GM19463 (cell line): ENCODE measurements around the gene ALG14.
"Not testable (repeated sequence)": the region's sequence is repeated elsewhere in the genome, so short reads cannot be mapped to it uniquely, and the experiment has no call there.

Source experiments
- ATAC-seq: cut with Tn5 transposase; IDR thresholded peaks from one replicate; pipeline ENCODE4 v1.9.1; 2021; ENCODE audit warnings: mild to moderate bottlenecking, moderate library complexity; ENCODE audit not compliant: unreplicated experiment

The ALG14 gene

DNA sequence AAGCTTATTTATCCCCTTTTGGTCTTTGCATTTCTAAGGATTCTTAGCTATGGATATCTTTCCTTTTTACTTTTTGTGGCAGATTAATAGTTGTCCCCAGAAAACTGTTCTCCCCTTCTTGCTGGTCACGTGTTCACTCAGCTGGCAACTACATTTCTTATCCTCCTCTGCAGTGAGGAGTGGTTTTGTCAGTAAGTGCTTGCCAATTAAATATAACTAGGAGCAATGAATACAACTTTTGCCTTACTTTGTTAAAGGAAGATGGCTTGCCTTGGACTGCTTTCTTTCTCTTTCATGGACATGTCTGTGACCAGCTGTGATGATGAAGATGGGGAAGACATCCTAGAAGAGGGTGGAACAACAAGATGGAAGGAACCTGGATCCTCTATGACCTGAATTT lies 15.6 kb upstream of the ALG14 start:
- ATAC-seq = no peak

DNA sequence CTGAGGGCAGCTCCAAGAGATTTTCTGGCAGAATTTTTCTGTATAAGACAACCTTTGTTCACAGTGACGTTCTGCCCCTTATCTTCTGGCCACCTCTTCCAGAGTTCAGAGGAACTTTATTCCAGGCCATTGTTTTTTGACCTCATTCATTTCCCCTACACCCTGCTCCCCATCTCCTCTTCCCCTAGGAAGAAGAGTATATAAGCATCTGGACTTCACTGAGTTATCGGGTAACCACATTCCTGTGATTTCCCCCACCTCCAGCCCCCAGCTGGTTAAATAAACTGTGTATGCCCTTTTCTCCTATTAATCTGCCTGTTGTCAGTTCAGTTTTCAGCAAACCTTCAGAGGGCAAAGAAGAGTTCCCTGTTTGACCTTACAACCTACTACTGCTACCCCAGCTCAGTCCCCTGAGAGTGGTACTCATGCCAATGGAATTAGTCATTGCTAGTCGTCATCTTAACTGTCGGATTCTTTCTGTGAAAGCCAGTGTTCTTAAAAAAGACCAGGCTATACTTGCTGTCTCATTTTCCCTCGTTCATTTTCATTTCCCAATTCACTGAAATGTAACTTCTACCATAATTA lies 14.3 kb upstream of the ALG14 start:
- ATAC-seq = peak; percentile 59

DNA sequence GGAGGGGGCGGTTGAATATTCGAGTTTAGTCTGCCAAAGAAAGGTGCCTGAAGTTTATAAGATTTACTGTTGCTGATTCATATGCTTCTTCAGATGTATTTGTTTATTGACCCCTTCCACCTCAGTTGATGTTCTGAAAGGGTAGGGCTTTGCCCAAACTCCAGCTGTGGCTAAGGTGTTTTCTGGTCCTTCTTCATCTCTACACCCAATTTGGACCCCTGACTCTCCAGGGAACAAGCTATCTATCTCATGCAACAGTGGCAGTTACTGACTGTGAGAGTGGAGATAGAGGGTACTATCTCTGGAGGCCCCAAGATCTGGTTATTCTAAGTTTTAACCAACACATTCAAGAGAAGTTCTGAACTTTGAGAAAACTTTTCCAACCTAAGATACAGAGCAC lies 12.6 kb upstream of the ALG14 start:
- ATAC-seq = no peak

DNA sequence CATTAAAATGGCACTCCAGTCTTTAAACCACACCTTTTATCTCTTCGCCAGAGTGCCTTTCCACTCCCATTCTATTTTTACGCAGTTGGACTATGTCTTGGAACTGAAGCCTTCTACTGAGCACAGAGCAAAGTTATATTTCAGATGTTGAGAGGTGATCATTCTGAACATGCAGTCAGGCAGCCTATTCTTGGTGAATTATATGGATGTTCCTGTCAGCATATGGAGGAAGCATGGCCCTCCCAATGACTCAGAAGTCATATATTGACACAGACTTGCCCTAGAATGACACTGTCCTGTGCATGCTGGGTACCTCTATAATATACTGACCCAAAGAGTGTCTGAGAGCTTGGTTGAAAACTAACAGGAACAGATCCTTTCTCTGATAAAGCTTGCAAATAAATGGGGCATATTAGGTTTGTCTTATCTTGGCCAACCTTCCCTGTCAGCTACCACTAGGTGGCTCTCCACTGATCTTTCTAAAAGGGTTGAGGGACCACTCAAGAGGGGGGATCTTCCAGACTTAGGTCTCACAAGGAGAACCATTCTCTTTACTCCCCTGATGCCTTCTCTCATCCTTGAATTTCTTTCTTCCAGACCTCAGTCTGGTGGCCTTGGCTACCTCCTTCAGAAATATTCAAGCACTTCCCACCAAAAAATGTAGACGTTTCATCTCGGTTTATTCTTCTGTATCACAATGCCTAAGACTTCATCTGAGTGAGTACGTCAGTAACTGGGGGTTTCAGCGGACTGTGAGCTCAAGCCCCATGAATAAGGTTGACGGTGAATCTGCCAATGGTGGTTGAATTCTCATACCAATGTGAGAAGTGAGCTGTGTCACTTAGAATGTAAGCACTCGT lies 11.8 kb upstream of the ALG14 start:
- peak; percentile 62 for ATAC-seq

DNA sequence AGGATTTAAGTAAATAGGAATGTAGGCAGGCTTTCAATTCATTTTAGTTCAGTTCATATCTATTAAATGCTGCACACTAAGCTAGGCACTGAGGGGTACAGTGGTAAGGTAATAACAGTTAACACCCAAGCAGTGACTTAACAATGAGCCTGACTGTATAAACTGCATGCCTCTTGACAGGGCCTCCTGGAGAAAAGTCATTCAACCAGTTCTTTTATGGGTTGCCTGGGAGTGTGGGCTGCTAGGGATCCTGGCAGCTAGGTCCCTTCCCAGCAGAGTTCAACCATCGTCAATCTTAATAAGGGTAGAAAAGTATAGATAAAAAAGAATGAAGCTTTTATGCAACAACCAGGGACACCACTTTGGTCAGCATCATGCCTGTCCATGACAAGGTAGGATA lies 8.1 kb upstream of the ALG14 start:
- ATAC-seq = no peak

DNA sequence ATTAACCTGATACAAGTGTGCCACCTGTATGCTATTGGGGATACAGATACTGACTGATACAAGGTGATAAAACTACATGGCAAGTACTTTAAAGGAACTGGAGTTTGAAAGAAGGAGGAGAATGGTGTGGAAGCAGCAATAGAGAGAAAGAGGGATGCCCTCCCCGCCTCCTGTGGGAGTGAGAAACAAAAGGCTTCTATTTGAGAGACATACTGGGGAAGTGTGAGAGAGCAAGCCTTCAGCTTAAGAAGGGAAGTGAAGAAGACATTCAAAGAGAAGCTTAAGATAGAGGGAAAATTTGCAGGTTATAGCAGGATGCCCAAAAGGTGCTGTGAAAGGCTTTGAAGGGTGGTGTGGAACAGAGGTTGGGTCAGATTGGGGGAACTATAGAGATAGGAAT lies 7.7 kb upstream of the ALG14 start:
- ATAC-seq = no peak

DNA sequence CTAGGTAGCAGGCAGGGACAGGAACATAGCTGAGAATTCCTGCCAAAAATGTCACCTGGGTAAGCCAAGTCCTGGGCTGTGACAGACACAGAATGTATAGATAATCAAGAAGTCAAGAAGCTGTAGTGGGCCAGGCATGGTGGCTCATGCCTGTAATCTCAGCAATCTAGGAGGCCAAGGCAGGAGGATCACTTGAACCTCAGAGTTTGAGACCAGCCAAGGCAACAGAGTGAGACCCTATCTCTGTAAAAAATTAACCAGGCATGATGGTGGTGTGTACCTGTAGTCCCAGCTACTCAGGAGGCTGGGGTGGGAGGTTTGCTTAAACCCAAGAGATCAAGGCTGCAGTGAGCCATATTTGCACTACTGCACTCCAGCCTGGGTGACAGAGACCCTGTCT lies 3.3 kb upstream of the ALG14 start:
- ATAC-seq = no peak

DNA sequence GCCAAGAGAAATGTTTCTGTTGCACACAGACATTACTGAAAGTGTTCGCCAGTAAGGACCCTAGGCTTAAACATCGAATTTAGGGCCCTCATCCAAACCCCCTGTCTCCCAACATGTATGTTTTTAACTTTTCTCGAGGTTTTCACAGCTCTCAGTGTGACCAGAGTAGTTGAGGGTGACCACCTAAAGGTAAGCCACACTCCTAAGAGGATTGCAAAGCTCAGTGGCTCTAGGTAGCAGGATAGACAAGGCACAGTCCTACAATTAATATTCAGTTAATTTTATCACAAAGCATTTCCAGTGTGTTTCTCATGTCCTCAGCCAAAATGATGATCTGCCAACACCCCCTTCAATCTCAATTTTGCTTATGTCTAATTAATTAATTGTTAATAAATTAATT lies 695 bp upstream of the ALG14 start:
- no peak for ATAC-seq

DNA sequence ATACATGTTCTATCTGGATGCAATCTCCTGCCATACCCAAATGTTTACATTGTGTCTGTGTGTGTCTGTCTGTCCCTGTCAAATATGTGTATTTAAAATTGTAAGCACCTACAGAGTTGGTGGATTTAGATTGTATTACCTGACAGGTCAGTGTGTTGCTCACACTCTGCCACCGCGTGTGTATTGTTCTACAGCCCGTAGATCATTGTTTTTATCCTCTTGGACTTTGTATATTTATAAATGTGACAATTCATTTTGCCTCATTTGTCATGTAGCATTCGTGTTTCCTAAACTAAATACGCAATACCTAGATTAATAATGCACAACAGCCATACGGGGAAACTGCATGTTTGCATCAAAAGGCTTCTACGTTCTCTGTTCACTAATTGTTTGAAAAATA lies 634 bp downstream of the ALG14 start:
- ATAC-seq = no peak

DNA sequence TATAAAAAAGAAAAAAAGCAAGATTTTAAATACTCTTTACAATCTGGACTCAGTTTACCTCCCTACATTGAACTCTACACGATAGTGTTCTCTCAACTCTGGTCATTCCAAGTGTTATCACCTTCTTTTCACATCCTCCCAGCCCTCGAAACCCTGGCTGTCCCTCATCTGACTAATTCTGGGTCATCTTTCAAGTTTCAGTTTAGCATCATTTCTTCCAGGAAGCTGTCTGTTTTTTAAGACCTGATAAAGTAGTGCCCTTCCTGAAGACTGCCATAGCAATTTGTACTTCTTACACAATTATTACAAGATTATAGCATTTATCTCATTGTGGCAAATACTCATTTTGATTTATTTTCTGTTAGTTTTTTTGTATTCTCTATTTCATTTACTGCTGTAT lies 1.2 kb downstream of the ALG14 start:
- ATAC-seq = no peak

DNA sequence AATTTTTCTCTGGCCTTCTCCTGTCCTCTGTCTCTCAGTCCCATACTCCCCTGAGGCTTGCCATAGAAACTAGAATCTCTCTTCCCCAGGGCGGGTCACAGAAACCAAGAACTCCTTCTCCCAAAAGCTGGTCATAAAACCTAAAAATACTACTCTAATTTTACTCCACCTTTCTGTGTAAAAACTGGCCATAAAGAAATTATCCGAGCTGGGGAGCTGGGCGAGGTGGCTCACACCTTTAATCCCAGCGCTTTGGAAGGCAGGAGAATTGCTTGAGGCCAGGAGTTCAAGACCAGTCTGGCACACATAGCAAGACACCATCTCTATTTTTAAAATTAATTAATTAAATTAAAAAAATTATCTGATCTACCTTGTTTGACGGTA lies 3.0 kb downstream of the ALG14 start:
- ATAC-seq = no peak

DNA sequence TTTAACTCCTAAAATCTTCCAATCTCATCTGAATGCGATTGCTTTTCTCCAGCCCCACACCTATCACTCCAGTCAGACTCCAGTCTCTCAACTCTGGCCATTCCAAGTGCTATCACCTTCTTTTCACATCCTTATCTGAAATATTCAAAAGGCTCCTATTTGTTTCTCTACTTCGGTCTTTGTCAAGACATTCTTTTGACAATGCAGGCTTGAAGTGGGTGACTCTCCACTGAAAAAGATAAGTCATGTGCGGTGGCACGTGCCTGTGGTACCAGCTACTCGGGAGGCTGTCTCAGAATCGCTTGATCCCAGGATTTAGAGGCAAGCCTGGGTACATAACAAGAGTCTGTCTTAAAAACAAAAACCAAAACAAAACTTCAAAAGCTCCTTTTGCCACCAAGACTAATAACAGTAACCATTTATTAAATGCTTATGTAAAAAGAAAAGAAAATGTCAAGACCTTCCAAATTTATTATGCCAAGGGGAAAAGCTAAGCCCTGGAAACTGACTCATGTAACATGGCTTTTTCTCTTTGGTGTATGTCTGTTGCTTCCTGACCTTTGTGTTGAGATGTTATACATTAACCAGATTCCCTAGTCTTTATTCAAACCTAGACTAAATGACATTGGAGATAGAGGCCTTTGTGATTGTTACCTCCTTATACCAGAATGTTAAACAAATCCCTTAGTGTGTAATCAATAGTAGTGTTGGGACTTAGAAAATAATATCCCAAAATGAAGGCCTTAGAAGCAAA lies 3.6 kb downstream of the ALG14 start:
- no peak for ATAC-seq

DNA sequence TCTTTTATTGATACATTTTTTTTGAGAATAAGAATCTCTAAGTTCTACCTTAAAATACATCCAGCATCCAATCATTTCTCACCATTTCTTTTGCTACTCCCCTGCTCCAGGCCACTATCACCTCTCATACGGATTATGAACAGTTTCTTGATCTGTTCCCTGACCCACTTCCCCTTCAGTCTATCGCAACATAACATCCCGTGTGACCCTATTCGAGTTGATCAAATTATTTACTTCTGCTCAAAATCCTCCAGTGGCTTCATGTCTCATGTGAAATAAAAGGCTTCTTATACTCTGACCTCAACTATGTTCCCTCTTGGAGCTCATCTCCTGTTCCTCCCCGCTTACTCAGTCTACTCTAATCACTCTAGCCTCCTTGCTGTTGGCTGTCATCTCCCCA lies 5.2 kb downstream of the ALG14 start:
- ATAC-seq = no peak

DNA sequence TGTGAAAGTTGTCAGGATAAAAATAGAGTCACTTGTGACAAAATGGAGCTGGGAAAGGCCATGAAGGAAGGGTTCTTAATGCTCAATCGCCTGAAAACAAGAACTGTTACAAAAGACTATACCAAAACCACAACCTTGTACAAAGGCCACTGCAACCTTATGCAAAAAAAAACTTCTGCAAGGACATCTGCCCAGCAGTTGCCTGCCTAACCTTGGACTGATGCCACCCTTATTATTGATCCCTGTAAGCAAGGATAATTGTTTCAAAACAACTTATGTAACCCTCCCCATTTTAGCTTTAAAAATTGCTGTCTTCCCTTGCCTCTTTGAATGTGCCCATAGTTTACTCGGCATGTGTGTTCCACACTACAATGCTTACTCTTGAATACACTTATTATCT lies 5.7 kb downstream of the ALG14 start:
- ATAC-seq = peak; percentile 50

DNA sequence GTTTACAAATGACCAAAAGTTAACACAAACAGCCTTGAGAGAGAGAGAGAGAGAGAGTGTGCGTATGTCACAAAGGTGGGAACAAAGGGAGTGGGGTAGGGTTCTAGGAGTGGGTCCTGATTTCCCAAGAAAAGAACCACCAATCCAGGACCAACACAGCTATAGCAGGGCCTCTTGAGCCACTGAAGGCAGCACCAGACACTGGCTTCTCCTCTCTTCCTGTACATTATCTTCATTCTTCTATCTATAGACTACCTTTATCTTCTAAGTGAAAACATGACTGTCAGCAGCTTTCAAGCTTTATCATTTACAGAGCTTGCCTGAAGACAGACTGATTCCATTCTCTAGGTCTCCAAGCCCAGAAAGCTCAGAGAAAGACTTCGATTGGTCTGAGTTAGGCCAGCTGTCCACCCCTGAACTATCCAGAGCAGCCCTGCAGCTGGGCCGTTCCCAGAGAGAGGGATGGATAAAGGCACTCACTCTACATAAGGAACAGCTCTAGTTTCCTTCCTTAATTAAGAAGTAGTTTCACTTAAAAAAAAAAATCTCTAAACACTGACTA lies 11.2 kb downstream of the ALG14 start:
- ATAC-seq = no peak

DNA sequence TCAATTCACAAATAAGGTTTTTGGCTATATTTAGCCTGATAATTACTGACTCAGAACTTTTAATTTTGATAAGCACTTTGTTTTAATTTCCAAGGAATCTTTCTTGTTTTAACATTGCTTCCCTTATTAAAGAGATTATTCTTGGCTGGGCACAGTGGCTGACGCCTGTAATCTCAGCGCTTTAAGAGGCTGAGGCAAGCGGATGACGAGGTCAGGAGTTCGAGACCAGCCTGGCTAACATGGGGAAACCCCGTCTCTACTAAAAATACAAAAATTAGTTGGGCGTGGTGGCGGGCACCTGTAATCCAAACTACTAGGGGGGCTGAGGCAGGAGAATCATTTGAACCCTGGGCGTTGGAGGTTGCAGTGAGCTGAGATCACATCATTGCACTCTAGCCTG lies 13.8 kb downstream of the ALG14 start:
- no peak for ATAC-seq

DNA sequence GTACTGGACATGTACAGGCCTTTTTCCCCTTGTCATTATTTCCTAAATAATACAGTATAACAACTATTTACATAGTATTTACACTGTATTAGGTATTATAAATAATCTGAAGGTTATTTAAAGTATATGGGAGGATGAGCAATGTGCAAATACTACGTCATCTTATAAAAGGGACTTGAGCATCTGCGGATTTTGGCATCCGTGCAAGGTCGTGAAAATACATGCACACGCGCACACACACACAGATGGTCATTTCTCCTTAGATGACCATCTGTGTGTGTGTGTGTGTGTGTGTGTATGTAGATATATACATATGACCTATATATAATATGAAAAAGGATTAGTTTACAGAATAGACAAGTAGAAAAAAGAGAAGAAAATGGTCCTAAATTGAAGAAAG lies 15.4 kb downstream of the ALG14 start:
- no peak for ATAC-seq

DNA sequence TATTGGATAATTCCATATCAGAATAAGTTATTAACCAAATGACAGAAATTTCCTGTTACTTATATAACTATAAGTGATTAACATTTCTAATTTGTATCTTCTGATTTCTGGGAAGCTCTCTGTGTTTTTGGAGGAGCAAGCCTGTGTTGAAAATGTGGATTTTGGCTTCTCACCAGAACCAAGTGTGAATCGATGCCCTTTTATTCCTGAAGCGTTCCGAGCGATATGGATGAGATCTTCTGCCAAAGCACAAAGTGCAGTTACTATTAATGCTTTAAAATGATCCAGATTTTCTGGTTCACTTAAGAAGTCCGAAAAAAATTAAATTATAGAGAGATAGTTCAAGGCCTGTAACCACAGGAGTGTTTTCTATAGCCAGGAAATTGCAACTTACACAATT lies 22.8 kb downstream of the ALG14 start:
- no peak for ATAC-seq

DNA sequence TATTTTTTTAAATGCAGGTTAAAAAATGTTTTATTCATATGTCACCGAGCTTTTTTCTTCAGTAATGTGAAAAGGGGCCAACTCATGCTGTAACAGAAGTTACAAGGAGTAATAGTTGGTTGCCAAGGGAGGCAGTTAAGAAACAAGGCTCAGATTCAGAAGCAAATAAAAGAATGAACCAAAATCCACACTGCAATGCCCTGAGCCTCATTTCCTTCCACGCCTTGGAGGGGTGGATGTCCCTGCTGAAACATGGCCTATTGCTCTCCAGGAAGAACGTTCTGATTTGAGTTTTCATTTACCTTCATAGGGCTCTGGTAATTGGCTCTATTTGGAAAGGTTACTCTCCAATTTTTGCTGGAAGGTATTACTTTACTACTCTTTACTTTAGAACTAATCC lies 24.4 kb downstream of the ALG14 start:
- ATAC-seq = no peak

DNA sequence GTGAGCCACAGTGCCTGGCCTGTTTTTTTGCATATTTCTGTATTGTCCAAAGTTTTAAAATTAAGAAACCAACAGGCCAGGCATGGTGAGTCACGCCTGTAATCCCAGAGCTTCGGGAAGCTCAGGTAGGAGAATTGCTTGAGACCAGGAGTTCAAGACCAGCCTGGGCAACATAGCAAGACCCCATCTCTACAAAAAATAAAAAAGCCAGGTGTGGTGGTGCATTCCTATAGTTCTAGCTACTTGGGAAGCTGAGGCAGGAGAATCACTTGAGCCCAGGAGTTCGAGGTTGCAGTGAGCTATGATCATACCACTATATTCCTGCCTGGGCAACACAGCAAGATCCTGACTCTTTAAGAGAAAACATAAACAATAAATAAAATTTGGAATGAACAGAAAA lies 25.1 kb downstream of the ALG14 start:
- not testable (repeated sequence) for ATAC-seq

DNA sequence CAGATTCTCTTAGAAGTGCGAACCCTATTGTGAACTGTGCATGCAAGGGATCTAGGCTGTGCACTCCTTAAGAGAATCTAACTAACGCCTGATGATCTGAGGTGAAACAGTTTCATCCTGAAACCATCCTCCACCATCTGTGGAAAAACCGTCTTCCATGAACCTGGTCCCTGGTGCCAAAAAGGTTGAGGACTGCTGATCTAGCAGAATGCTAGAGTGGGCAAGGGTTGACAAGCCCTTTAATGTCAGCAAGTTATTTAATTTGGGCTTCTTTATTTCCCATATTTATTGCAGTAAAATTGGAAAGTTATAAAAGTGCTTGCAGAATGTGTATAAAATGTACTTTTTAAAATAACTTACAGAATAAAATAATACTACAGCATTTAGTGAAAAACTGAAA lies 26.4 kb downstream of the ALG14 start:
- no peak for ATAC-seq
